GM23248 (cell line): ENCODE measurements around the gene NLRP9.

Experiments used
- EZH2 ChIP-seq: fragments of 200-600 bp; sonication (generic); IDR thresholded peaks from 2 replicates; pipeline ENCODE4 v1.6.1; 2018; ENCODE audit warnings: antibody characterized with exemption, mild to moderate bottlenecking; ENCODE audit not compliant: insufficient read depth, poor library complexity, severe bottlenecking
- EZH2phosphoT487 ChIP-seq: fragments of 200-600 bp; sonication (generic); IDR thresholded peaks from 2 replicates; pipeline ENCODE4 v1.6.1; 2018; ENCODE audit warnings: antibody characterized with exemption, moderate library complexity, mild to moderate bottlenecking, low read depth; ENCODE audit not compliant: insufficient read depth

DNA sequence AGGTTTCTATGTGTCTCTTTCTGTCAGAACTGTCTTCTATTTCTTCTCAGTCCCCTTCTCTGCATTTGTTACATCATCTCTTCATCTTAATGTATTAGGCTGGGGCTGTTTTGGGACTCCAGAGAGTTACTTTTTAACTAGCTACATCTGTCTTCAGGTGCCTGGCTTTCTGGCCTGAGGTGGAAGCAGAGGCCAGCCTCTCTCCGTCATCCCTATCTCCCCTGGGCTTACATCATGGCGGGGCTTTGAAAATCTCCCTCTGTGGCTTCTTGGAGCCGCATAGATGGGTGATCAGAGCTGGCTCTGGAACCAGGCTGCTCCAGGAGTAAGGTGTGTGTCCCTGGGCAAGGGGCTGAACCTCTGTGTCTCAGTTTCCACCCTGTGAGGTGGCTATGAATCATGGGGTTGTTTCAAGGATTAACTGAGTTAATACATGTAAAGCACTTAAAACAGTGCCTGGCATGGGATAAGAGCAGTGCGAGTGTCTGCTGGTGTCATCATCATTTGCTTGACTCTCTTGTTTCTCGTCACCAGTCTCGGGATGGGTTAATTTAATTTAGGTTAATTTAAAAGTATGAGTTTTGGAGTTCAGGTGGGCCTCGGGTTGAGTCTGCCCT, 61.2 kb downstream of the NLRP9 start:
- no peak for TF ChIP-seq EZH2
- no peak for TF ChIP-seq EZH2phosphoT487
